SIG-M5 treated with dmso at 0.1 percent for 504 hours (cell line): ENCODE measurements around the gene OGDHL.
"Not testable (repeated sequence)": the region's sequence is repeated elsewhere in the genome, so short reads cannot be mapped to it uniquely, and the experiment has no call there.

Experiments
- DNase-seq: peaks from one replicate; lab custom pipeline; 2025; ENCODE audit not compliant: unreplicated experiment; lab: John Stamatoyannopoulos, UW

The OGDHL gene

DNA sequence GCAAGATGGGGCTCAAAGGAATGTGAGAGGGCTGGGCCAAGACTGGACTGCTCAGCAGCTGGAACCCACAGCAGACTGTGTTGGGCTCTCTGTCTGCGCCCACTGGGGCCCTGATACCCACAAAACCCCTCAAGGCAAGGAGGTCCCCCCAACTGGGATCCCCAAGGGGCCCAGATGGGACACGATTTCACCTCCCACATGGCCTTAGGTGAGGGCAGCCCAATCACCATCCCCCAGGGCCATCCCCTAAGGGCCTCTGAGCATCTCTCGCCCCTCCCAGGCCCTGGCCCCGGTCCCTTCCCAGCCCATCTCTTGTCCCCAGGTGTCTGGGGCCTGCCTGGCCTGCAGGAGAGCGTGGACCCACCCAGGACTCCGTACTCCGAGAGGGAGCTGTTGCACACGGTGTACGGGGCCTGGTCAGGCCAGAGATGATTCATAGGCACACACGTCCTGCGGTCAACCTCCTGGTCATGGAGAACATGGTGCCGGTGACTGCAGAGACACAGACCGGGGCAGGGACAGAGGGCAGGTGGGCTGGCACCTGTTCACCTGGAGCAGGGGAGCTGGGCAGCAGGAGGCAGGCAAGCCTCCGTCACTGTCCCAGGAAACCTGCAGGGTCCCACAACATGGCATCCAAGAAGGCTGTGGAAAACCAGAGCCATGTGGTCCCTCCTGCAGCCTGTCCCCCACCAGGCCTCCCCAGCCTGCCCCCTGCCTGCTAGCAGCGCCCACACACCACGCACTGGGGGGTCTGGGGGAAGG is 21.6 kb downstream of the OGDHL start:
- no peak for DNase-seq

GRCh38 chr10:49739426-49739825 is 22.7 kb downstream of the OGDHL start:
- no peak for DNase-seq

GRCh38 chr10:49738616-49739360 is 23.3 kb downstream of the OGDHL start:
- DNase-seq: no peak

DNA sequence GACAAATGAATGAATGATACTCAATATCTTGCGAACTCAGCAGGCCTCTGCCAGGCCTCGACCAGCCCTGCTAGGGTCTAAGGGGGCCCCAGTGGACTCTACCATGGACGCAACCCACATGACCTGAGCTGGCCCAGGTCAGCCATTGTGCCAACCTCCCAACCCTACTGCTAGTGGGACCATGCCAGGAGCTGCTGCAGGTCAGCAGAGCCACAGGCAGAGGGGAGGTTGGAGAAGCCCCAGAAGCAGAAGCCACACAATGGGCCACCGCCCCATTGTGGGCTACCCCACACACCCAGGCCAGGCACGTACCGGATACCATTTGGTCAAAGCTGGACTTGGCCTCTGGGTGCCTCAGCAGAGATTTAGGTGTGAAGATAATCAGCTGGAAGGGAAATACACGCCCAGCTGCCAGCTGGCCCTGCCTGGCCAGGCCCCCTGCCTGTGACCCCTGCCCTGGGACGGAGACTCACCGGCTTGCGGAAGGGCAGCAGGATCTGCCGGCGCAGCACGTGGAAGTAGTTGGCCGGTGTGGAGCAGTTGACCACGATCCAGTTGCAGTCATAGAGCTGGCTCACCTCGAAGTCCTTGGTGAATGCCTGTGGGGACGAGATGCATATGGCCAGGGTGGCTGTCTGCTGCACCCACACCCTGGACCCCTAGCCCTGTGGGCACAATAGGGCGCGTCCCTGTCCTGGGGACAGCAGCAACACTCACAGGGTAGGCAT is 24.5 kb downstream of the OGDHL start:
- no peak for DNase-seq

GRCh38 chr10:49736564-49737113 is 25.5 kb downstream of the OGDHL start:
- no peak for DNase-seq

DNA sequence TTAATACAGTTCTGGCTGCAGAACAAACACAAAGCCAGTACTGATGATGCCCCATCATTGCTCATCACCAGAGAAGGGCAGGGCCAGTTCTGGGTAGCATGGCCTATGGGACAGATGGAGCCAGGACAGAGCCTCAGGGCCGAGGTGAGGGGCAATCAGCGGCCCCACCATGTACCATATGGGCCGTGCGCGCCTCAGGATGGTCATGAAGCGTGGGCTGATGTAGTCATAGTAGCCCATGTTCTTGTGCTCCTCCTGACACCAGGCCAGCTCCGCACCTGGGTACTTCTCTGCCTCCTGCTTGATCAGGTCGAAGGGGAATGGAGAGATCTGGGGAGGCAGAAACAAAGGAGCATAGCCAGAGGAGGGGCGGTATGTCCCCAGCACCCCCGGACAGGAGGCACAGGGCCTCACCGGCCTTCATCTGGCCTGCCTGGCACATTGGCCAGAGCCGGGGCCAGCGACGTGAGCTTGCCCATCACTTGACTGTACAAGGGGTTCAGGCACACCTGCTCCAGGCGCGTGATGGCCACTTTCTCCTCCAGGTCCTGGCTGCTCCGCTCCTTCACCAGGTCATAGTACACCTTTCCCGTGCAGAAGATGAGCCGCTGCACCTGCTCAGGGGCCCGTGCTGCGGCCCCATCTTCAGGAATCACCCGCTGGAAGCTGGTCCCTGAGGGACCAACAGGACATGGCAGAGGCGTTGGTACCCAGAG is 26.1 kb downstream of the OGDHL start:
- no peak for DNase-seq

DNA sequence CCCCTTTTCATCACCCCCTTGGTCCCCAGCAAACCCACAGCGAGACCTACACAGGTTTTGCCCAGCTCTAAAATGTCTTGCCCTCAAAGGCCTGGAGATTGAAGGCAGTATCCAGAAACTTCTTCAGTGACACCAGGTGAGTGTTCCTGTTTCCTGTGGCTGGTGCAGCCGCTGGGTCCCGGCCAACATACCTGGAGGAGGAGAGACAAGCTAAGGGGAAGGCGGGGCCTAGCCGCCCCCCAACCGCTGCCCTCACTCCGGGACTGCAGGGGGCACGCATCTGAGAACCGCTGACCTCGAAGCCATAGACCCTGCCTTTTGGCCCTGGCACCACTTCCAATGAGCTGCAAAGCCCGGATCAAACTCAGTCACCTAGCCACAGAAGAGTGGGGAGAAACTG is 27.0 kb downstream of the OGDHL start:
- no peak for DNase-seq

GRCh38 chr10:49734676-49735075 is 27.4 kb downstream of the OGDHL start:
- DNase-seq: no peak

- DNase-seq: no peak
Measured at GRCh38 chr10:49733866-49734265, 28.3 kb downstream of the OGDHL start.

DNA sequence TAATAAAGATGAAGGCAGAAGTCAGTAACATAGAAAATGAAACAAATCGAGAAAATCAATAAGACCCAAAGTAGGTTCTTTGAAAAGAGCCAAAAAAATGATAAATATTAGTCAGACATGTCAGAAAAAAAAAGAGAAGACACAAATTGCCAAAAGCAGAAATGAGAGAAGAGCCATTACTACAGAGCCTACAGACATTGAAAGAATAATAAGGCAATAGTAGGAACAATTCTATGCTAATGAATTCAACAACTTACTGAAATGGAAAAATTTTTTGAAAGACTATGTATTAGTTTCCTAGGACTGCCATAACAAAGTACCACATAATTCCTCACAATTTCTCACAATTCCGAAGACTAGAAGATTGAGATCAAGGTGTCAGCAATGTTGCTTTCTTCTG is 35.5 kb downstream of the OGDHL start:
- DNase-seq: no peak

DNA sequence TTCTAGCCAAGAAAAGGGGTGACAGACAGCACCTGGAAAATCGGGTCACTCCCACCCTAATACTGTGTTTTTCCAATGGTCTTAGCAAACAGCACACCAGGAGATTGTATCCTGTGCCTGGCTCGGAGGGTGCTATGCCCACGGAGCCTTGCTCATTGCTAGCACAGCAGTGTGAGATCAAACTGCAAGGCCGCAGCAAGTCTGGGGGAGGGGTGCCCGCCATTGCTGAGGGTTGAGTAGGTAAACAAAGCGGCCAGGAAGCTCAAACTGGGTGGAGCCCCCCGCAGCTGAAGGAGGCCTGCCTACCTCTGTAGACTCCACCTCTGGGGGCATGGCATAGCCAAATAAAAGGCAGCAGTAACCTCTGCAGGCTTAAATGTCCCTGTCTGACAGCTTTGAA is 47.0 kb downstream of the OGDHL start:
- DNase-seq: not testable (repeated sequence)

DNA sequence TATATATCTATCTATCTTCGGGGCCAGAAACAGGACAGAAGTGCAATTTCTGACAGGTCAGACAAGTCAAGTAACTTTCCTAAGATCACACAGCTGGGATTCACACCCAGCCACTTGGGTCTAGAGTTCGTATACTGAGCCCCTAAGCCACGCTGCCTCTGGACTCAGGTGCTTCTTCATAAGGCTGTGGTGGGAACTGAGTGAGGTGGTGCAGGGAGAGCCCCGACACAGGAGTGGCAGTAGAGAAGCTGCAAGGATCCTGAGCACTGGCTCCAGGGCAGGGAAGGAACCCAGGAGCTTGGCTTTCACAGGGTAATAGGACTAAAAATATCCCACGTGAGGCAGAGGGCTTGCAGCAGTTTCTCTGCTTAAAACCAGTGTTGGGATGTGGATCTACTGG is 48.9 kb downstream of the OGDHL start:
- no peak for DNase-seq

- no peak for DNase-seq
Measured at GRCh38 chr10:49711481-49711880, 50.6 kb downstream of the OGDHL start.

DNA sequence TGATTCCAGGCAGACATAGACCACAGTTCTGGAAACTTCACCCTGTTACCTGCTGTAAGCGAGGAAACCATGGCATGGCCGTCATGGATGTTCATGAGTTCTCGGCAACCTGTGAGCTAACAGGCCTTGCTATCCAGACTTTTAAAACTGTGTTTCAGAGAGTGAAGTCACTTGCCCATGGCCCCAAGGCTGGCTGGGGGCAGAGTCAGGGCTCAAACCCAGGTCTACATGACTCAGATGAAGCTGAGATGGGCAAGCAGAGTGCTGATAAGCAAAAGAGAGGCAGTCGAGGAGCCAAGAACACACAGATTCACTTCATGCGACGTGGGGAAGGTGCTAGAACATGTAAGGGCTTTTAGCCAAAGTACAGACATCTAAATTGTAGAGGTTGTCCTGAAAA is 51.2 kb downstream of the OGDHL start:
- DNase-seq: no peak

DNA sequence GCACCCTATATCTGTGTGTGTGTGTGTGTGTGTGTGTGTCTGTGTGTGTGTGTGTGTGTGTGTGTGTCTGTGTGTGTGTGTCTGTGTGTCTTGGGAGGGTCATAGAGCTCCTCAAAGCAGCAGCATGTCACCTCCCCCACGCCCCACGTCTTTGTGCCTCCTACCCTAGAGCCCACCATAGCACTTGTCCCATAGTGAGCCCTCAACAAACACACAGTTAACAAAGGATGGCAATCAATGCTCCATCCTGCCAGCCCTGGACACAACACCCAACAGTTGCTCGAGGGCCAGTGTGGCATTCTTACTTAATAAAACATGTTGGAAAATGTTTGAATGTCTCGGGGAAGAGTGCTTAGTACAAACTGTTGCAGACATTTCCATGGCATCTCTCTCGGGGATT is 52.2 kb downstream of the OGDHL start:
- DNase-seq: no peak

GRCh38 chr10:49707585-49707984 is 54.5 kb downstream of the OGDHL start:
- no peak for DNase-seq

DNA sequence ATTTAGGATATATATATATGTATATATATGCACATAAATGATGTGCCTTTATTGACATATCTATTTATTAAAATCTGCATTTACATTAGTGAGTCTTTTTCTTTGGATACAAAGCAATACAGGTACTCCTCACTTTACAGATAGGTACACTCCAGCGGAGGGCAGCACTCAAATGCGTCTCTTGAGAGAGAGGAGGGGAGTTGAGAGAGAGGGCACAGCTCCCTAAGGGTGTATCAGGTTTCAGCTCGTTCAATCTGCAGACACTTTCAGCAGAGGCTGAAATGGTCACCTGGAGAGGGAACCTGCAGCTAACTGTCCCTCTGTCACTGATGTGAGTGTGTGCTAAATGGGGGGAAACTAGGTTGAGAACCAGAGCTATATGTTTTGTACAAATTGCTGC is 61.1 kb downstream of the OGDHL start:
- no peak for DNase-seq

GRCh38 chr10:49700211-49700610 is 61.9 kb downstream of the OGDHL start:
- DNase-seq: no peak

DNA sequence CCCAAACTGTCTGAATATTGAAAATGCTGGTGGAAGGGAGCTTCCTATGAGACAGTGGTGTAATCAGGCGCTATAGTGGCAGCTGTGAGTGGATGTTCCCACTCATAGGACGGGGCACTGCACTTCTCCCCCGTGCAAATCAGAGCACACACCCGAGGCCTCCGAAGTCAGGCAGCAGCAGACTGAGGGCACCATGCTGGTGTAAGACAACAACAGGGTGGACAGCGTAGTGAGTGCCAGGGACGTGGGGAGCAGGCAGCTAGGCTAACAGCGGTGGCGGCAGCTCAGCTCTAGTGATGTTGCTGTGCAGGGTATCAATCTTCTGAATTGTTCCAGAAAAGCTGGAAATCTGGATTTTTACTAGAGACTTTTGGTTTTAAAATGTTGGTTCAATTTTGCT is 63.4 kb downstream of the OGDHL start:
- no peak for DNase-seq

- no peak for DNase-seq
Measured at GRCh38 chr10:49696311-49696710, 65.8 kb downstream of the OGDHL start.

- no peak for DNase-seq
Measured at GRCh38 chr10:49694466-49694865, 67.7 kb downstream of the OGDHL start.
